Measurements from ENCODE around the gene SPTB. TPM values are rescaled to one million over a fixed set of nuclear protein-coding genes. Genes with fewer than 3 reads are reported as not detected.

SPTB gene
- total RNA-seq, 2 donors from 2014 or later: 5.6 to 9.9 TPM

- TF ChIP-seq, protein P1, sequence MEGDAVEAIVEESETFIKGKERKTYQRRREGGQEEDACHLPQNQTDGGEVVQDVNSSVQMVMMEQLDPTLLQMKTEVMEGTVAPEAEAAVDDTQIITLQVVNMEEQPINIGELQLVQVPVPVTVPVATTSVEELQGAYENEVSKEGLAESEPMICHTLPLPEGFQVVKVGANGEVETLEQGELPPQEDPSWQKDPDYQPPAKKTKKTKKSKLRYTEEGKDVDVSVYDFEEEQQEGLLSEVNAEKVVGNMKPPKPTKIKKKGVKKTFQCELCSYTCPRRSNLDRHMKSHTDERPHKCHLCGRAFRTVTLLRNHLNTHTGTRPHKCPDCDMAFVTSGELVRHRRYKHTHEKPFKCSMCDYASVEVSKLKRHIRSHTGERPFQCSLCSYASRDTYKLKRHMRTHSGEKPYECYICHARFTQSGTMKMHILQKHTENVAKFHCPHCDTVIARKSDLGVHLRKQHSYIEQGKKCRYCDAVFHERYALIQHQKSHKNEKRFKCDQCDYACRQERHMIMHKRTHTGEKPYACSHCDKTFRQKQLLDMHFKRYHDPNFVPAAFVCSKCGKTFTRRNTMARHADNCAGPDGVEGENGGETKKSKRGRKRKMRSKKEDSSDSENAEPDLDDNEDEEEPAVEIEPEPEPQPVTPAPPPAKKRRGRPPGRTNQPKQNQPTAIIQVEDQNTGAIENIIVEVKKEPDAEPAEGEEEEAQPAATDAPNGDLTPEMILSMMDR (IDR thresholded peaks at IDR 0.05): no peak
- no peaks in the 10 kb centered on the region for H3K27me3 ChIP-seq (replicated peaks; ENCODE audit: insufficient read depth)
- no peak overlapping the region for H3K27ac ChIP-seq
- peaks cover 0 to 11% of the 10 kb centered on the region in 2 donors for H3K4me1 ChIP-seq (ENCODE audit: control insufficient read depth in 1 of 2, low read depth in 2 of 2)
- ATAC-seq (ENCODE audit: insufficient number of reproducible peaks, low FRiP score, low read depth) (no peak), DNase-seq (ENCODE audit: low spot score) (no peak)
- no peaks in the 10 kb centered on the region for H3K36me3 ChIP-seq
- H3K4me3 ChIP-seq: no peak overlapping the region
- H3K9me3 ChIP-seq: no peaks in the 10 kb centered on the region
Observed at GRCh38 chr14:64825006-64825405, 54.7 kb downstream of the SPTB start.

- Histone ChIP-seq H3K4me1 (ENCODE audit: control insufficient read depth in 1 of 2, low read depth in 2 of 2) (peaks cover 0 to 11% of the 10 kb centered on the region in 2 donors), H3K27ac (no peak overlapping the region), H3K9me3 (no peaks in the 10 kb centered on the region), H3K27me3 (replicated peaks; ENCODE audit: insufficient read depth) (no peaks in the 10 kb centered on the region), H3K36me3 (no peaks in the 10 kb centered on the region), H3K4me3 (no peak overlapping the region)
- DNase-seq (ENCODE audit: low spot score) (no peak), ATAC-seq (ENCODE audit: insufficient number of reproducible peaks, low FRiP score, low read depth) (no peak)
- TF ChIP-seq, protein P1 (IDR thresholded peaks at IDR 0.05): no peak
Observed at GRCh38 chr14:64824471-64824870, 55.2 kb downstream of the SPTB start.

GRCh38 chr14:64823305-64823861 is 56.3 kb downstream of the SPTB start:
- no peaks in the 10 kb centered on the region for H3K9me3 ChIP-seq
- no peaks in the 10 kb centered on the region for H3K27me3 ChIP-seq (replicated peaks; ENCODE audit: insufficient read depth)
- TF ChIP-seq, protein P1 (IDR thresholded peaks at IDR 0.05): peak; percentile 86
- ATAC-seq (ENCODE audit: insufficient number of reproducible peaks, low FRiP score, low read depth) (peak; percentile 45), DNase-seq (ENCODE audit: low spot score) (peak; percentile 52)
- peaks cover 0 to 11% of the 10 kb centered on the region in 2 donors for H3K4me1 ChIP-seq (ENCODE audit: control insufficient read depth in 1 of 2, low read depth in 2 of 2)
- no peak overlapping the region for H3K27ac ChIP-seq
- no peaks in the 10 kb centered on the region for H3K36me3 ChIP-seq
- peak overlapping the region; percentile 52 for H3K4me3 ChIP-seq

DNA sequence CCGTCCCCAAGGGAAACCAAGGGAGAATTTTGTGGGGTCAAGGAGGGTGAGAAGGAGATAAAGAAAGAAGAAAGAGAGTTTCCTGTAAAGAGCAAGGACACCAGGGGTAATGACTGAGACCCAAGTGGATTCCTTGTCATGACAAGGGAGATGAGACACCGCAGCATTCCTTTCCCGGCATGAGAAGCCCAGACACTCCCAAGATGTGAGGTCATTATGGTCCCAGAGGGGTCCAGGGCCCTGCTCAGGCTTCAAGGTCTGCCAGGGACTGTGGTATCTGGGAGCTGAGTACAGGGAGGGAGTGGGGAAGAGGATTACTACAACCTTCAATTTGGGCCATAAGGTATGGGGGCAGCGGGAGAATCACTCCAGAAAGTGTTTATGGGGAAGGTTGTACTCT is 58.1 kb downstream of the SPTB start:
- TF ChIP-seq, protein P1 (IDR thresholded peaks at IDR 0.05): no peak
- no peaks in the 10 kb centered on the region for H3K9me3 ChIP-seq
- no peak overlapping the region for H3K27ac ChIP-seq
- no peaks in the 10 kb centered on the region for H3K36me3 ChIP-seq
- H3K4me1 ChIP-seq (ENCODE audit: control insufficient read depth in 1 of 2, low read depth in 2 of 2): peaks cover 0 to 11% of the 10 kb centered on the region in 2 donors
- H3K4me3 ChIP-seq: no peak overlapping the region
- no peak for DNase-seq (ENCODE audit: low spot score)
- no peaks in the 10 kb centered on the region for H3K27me3 ChIP-seq (replicated peaks; ENCODE audit: insufficient read depth)
- no peak for ATAC-seq (ENCODE audit: insufficient number of reproducible peaks, low FRiP score, low read depth)

DNA sequence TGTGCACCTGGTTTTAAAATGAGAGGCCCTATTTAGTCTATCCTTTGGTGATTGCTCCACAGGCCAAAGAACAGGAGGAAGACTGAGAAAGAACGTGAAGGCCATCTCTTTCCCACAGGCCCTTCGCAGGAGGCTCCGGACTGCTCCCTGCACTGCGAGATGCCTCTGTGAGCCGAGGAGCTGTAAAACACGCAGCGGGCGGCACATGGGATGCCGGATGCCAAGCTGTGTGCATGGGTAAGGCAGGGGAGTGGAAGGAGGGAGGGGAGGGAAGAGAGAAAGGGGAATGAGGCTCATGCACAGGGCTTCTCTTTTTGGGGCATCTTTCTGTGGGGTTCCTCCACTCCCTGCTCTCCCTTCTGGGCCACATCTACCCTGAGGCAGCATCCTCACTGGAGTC is 61.6 kb downstream of the SPTB start:
- H3K9me3 ChIP-seq: no peaks in the 10 kb centered on the region
- TF ChIP-seq, protein P1 (IDR thresholded peaks at IDR 0.05): no peak
- DNase-seq (ENCODE audit: low spot score) (no peak), ATAC-seq (ENCODE audit: insufficient number of reproducible peaks, low FRiP score, low read depth) (no peak)
- H3K4me1 ChIP-seq (ENCODE audit: control insufficient read depth in 1 of 2, low read depth in 2 of 2): peaks cover 0 to 5% of the 10 kb centered on the region in 2 donors
- H3K27ac ChIP-seq: no peak overlapping the region
- no peaks in the 10 kb centered on the region for H3K27me3 ChIP-seq (replicated peaks; ENCODE audit: insufficient read depth)
- H3K36me3 ChIP-seq: no peaks in the 10 kb centered on the region
- H3K4me3 ChIP-seq: no peak overlapping the region

All from thoracic aorta (tissue), 2 donors.